BLaER1 treated with 17β-estradiol and CSF1 and Interleukin-3, amounts not matched to agents 10 nM and 100 nM (cell line): ENCODE measurements around the gene IL12RB1.

ENCODE experiments used
- H3K27ac ChIP-seq, 11 experiments: shearing (Covaris generic); formaldehyde crosslinking; 2 replicates each; pipeline ENCODE4 v1.8.1; 2022
- H3K27me3 ChIP-seq, 11 experiments: shearing (Covaris generic); formaldehyde crosslinking; 2 replicates each; pipeline ENCODE4 v1.8.1; 2022
- H3K36me3 ChIP-seq, 11 experiments: shearing (Covaris generic); formaldehyde crosslinking; 2 replicates each; pipeline ENCODE4 v1.8.1; 2022
- H3K4me1 ChIP-seq, 10 experiments: shearing (Covaris generic); formaldehyde crosslinking; 2 replicates each; pipeline ENCODE4 v1.8.1; 2022
- H3K4me2 ChIP-seq, 11 experiments: shearing (Covaris generic); formaldehyde crosslinking; 2 replicates each; pipeline ENCODE4 v1.8.1; 2022
- H3K4me3 ChIP-seq, 10 experiments: shearing (Covaris generic); formaldehyde crosslinking; 2 replicates each; pipeline ENCODE4 v1.8.1; 2022
- H3K9ac ChIP-seq, 11 experiments: shearing (Covaris generic); formaldehyde crosslinking; 2 replicates each; pipeline ENCODE4 v1.8.1; 2022
- H3K9me3 ChIP-seq, 11 experiments: shearing (Covaris generic); formaldehyde crosslinking; replicated peaks in 1 of 11; 2 replicates each; pipeline ENCODE4 v1.8.1; 2022
- H4K20me1 ChIP-seq, 11 experiments: shearing (Covaris generic); formaldehyde crosslinking; 2 replicates each; pipeline ENCODE4 v1.8.1; 2022
- Cebpa-rat ChIP-seq, 11 experiments: shearing (Covaris generic); IDR thresholded peaks; 2 replicates each; pipeline ENCODE4 v1.8.1; 2022

Gene IL12RB1

DNA sequence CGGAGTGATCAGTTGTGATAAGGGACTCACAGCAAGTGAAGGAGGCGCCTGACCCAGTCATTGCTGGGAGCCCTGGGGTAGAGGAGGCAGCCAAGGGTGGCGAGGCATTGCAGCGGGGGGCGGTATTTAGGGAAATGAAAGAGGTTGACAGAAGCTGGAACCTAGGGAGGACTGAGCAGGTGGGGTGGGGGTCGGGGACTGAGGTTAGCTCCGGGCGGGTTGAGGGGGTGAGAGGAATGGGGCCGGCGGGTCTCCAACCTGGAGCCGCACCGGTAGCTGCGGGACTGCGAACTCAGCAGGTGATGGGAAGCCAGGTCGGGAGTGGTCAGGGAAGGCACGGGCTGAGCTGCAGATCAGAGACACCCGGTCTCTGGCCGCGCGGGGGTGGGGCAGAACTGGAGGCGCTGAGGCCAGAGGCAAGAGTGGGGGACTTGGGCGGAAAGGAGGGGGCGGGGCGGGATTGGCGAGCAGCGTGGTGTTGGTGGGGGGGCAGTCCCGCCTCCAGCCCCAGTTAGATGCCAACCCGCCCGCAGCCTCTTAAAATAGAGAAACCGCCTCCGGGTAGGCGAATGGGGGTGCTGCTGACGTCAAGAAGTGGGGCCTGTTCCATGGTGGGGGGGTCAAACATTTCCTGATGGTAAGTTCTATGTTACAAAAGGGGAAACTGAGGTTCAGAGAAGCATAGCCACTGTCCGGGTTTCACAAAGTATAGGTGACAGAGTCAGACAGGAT lies 12.3 kb upstream of the IL12RB1 start:
- Histone ChIP-seq H3K4me3 (peak overlapping the region; percentile 66 to 83 (median 74)), H3K4me2 (peak overlapping the region; percentile 76 to 99 (median 94)), H3K9ac (peak overlapping the region; percentile 71 to 85 (median 79))

DNA sequence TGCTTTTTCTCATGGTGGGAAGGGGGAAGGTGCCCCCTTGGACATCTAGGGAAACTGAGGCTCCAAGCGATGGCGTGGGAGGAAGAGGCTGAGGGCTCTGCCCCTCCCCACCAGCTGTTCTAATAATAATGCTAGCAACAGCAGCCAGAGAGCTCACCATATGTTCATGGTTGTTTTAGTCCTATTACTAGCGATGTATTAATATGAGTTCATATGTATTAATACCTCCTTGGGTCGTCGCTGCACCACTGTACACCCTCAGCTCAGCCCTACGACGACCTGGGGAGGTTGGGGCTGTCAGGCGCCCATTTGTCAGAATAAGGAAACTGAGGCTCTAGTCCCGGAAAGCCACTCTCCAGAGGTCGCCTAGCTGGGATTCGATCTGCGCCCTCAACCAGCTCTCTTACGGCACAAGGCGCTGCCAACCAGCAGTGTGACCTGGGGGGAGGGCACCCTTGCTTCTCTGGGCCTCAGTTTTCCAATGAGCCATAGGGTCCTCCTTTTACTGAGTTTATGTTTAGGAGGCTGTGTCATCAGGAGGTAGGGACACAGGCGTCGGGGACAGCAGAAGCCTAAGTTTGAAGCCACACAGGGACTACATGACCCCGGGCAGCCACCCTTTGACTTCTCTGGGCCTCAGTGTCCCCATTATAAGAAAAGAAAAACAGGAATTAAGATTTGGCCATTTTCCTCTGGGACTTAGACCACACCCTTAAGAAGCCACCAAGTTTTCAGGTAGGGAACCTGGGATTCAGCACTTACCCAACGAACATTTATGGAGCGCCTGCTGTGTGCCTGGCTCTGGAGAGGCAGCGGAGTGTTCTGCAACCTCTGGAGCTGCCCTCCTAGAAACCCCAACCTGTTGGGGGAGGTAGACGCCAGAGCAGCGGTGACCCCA lies 11.5 kb upstream of the IL12RB1 start:
- H3K4me2 ChIP-seq, result peak overlapping the region; percentile 76 to 99 (median 94)
- no peaks in the 10 kb centered on the region for H4K20me1 ChIP-seq
- no peaks in the 10 kb centered on the region for H3K27me3 ChIP-seq
- H3K9ac ChIP-seq, result peak overlapping the region; percentile 71 to 85 (median 79)
- peak overlapping the region; percentile 66 to 83 (median 74) for H3K4me3 ChIP-seq
- peak overlapping the region; percentile 19 to 83 (median 75); a peak in 20 of 22 replicates for H3K27ac ChIP-seq
- H3K4me1 ChIP-seq, result peaks cover 38 to 62% (median 54%) of the 10 kb centered on the region in 10 experiments
- no peaks in the 10 kb centered on the region for H3K9me3 ChIP-seq
- TF ChIP-seq Cebpa-rat (IDR thresholded peaks at IDR 0.05), result no peak
- peaks cover 0 to 9% (median 0%) of the 10 kb centered on the region in 11 experiments; a peak in 2 of 22 replicates for H3K36me3 ChIP-seq

More for the DNA sequence above, 12.3 kb upstream of the IL12RB1 start:
- Histone ChIP-seq H3K27me3 (no peaks in the 10 kb centered on the region), H3K4me1 (peaks cover 46 to 70% (median 63%) of the 10 kb centered on the region in 10 experiments), H4K20me1 (no peaks in the 10 kb centered on the region), H3K9me3 (no peaks in the 10 kb centered on the region), H3K36me3 (peaks cover 0 to 9% (median 0%) of the 10 kb centered on the region in 11 experiments; a peak in 2 of 22 replicates), H3K27ac (peak overlapping the region in 10 of 11 experiments; percentile 28 to 83 (median 76); a peak in 19 of 22 replicates)
- no peak for TF ChIP-seq Cebpa-rat (IDR thresholded peaks at IDR 0.05)

DNA sequence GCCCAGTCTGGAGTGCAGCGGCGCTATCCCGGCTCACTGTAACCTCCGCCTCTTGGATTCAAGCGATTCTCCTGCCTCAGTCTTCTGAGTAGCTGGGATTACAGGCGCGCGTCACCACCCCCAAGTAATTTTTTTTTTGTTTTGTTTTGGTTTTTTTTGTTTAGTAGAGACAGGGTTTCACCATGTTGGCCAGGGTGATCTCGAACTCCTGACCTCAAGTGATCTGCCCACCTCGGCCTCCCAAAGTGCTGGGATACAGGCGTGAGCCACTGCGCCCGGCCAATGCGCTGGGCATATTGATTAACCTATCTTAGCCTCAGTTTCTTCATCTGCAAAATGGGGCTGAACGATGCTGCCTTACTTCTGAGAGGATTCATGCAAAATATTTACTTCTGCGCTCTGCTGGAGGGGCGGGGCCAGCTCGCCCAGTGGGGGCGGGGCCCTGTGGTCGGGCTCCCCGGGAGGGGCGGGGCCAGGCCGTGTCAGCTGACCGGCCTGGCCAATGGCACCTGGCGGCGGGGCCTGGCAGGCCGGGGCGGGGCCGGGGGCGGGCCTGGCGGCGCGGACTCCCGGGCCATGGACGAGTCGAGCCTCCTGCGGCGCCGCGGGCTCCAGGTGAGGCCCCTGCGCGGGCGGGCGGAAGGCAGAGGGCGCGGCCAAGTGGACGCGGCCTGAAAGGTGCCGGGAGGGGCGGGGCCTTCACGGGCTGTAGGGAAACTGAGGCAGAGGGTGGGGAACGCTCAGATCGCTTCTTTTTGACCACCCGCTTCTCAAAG lies 10.7 kb upstream of the IL12RB1 start, which contains the start of gene MAST3:
Gene MAST3 (plus strand): TSS at position 562 of the 776 bp plus-strand sequence. CDS start 15 bp downstream, at position 577.
- peaks cover 37 to 60% (median 51%) of the 10 kb centered on the region in 10 experiments for H3K4me1 ChIP-seq
- H4K20me1 ChIP-seq, result no peaks in the 10 kb centered on the region
- H3K9me3 ChIP-seq, result no peaks in the 10 kb centered on the region
- TF ChIP-seq Cebpa-rat (IDR thresholded peaks at IDR 0.05), result no peak
- peak within 1 kb of the TSS; percentile 71 to 85 (median 79) for H3K9ac ChIP-seq
- H3K27ac ChIP-seq, result peak within 1 kb of the TSS; percentile 19 to 83 (median 75); a peak in 20 of 22 replicates
- H3K4me2 ChIP-seq, result peak within 1 kb of the TSS; percentile 76 to 99 (median 94)
- H3K27me3 ChIP-seq, result no peaks in the 10 kb centered on the region
- peak within 1 kb of the TSS; percentile 66 to 83 (median 74) for H3K4me3 ChIP-seq
- H3K36me3 ChIP-seq, result peaks cover 0 to 4% (median 0%) of the 10 kb centered on the region in 11 experiments; a peak in 2 of 22 replicates

DNA sequence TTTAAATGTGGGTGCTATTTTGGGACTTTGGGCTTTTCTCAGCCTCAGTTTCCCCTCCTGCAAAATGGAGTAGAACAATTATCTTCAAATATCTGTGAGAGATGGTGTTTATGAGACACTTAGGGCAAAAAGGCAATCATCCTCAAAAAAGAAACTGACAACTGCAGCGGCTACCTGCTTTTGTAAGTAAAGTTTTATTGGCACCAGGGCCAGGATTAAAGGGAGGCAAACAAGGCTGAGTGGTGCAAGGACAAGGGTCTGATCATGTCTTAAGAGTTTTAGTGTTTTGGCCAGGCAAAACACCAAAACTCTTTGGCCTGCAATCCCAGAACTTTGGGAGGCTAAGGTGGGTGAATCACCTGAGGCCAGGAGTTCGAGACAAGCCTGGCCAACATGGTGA lies 9.5 kb upstream of the IL12RB1 start:
- H3K9me3 ChIP-seq, result no peaks in the 10 kb centered on the region
- no peak overlapping the region for H3K4me3 ChIP-seq
- TF ChIP-seq Cebpa-rat (IDR thresholded peaks at IDR 0.05), result no peak
- no peak overlapping the region for H3K4me2 ChIP-seq
- H3K4me1 ChIP-seq, result peaks cover 49 to 62% (median 53%) of the 10 kb centered on the region in 10 experiments
- no peaks in the 10 kb centered on the region for H4K20me1 ChIP-seq
- peaks cover 0 to under 1% (median 0%) of the 10 kb centered on the region in 11 experiments; a peak in 1 of 22 replicates for H3K36me3 ChIP-seq
- H3K27me3 ChIP-seq, result no peaks in the 10 kb centered on the region
- H3K27ac ChIP-seq, result no peak overlapping the region
- no peak overlapping the region for H3K9ac ChIP-seq

DNA sequence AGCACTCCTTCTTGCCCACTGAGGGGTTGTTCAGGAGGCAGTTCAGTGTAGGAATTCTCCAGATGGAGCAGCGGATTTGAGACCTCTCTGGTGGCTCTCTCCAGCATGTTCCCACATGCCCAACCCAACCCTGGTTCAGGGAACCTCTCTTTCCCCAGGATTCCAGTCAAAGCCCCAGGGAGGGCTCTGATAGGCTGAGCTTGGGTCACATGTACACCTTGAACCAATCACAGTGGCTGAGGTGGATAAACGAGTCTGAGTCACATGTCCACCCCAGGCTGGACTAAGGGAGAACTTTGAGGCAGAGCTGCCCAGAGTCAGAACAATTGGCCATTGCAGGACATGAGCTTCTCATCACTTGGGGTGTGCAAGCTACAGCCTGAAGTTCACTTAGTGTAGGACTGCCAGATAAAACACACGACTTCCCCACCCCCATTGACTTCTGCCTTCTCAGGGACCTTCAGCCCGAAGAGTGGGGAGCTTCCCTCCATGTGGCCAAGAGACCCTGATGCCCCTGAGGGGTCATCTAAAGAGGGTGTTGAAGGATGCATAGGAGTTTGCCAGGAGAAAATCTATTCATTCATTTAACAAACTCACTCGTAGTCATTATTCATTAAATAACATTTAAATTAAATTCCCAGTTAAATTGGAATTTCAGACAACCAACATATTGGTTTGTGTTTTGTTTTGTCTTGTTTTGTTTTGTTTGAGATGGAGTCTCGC lies 6.9 kb upstream of the IL12RB1 start:
- H3K9ac ChIP-seq, result no peak overlapping the region
- no peaks in the 10 kb centered on the region for H3K27me3 ChIP-seq
- H3K4me3 ChIP-seq, result no peak overlapping the region
- no peaks in the 10 kb centered on the region for H3K9me3 ChIP-seq
- H3K36me3 ChIP-seq, result no peaks in the 10 kb centered on the region
- H4K20me1 ChIP-seq, result no peaks in the 10 kb centered on the region
- peaks cover 51 to 65% (median 56%) of the 10 kb centered on the region in 10 experiments for H3K4me1 ChIP-seq
- no peak for TF ChIP-seq Cebpa-rat (IDR thresholded peaks at IDR 0.05)
- H3K4me2 ChIP-seq, result no peak overlapping the region
- no peak overlapping the region for H3K27ac ChIP-seq

DNA sequence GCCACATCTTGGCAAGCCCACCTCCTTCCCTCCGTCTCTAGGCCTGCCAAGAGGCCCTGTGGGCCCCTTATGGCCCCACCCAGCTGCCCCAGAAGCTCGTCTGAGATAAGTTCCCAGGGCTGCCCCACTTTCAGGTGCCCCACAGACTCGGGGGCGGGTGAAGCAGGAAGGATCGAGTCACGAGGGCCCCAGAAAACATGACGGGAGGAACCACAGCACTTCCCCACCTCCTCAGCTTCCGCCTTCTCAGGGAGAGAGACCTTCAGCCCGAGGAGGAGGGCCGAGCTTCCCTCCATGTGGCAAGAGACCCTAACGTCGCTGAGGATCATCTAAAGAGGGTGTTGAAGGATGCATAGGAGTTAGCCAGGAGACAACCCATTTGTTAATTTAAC lies 4.5 kb upstream of the IL12RB1 start:
- H3K4me1 ChIP-seq, result peaks cover 59 to 74% (median 66%) of the 10 kb centered on the region in 10 experiments
- H3K9ac ChIP-seq, result peak overlapping the region; percentile 35 to 74 (median 62); a peak in 18 of 22 replicates
- peak overlapping the region; percentile 66 to 91 (median 76); a peak in 21 of 22 replicates for H3K27ac ChIP-seq
- peak overlapping the region; percentile 54 to 97 (median 67) for H3K4me2 ChIP-seq
- H3K9me3 ChIP-seq, result no peaks in the 10 kb centered on the region
- no peaks in the 10 kb centered on the region for H3K27me3 ChIP-seq
- H4K20me1 ChIP-seq, result no peaks in the 10 kb centered on the region
- peak overlapping the region in 1 of 10 experiments; percentile 10; a peak in 1 of 20 replicates for H3K4me3 ChIP-seq
- H3K36me3 ChIP-seq, result no peaks in the 10 kb centered on the region
- TF ChIP-seq Cebpa-rat (IDR thresholded peaks at IDR 0.05), result no peak

DNA sequence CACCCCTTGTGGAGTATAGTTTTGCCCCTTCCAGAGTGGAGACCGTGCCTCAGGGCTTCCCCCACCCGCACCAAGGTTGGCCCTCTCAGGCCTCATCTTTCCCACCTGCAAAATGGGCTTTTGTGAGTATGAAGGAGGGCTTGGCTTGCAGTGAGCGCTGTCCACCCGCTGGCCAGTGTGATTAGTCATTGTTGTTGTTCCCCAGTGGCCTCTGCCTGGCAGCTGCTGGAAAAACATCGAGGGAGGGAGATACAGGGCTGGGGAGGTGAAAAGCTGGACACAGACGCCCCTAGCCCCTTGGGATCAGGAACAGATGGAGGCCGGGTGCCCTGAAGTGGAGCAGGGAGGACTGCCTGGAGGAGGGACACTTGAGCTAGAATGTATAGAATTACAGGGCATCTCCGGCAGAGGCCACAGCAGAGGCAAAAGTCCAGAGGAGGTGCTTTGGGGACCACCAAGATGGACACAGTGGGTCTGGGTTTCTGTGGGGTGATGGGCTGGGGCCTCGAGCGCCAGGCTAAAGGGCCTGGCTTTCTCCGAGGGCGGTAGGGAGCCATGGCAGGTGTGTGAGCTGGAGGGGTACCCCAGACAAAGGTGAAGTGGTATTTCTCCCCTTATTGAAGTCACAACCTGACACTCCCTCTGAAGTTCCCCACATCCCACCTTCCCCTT lies 3.9 kb upstream of the IL12RB1 start:
- H3K4me1 ChIP-seq, result peaks cover 59 to 74% (median 69%) of the 10 kb centered on the region in 10 experiments
- no peaks in the 10 kb centered on the region for H3K27me3 ChIP-seq
- peak overlapping the region; percentile 54 to 97 (median 67) for H3K4me2 ChIP-seq

More for the DNA sequence above, 3.9 kb upstream of the IL12RB1 start:
- TF ChIP-seq Cebpa-rat (IDR thresholded peaks at IDR 0.05), result no peak
- H3K4me3 ChIP-seq, result peak overlapping the region in 1 of 10 experiments; percentile 10; a peak in 1 of 20 replicates
- no peaks in the 10 kb centered on the region for H3K36me3 ChIP-seq
- peak overlapping the region; percentile 35 to 74 (median 62); a peak in 18 of 22 replicates for H3K9ac ChIP-seq
- H3K27ac ChIP-seq, result peak overlapping the region; percentile 66 to 91 (median 76); a peak in 21 of 22 replicates
- no peaks in the 10 kb centered on the region for H4K20me1 ChIP-seq
- H3K9me3 ChIP-seq, result no peaks in the 10 kb centered on the region
